Measurements from ENCODE around the gene RBMS1. TPM values are rescaled to one million over a fixed set of nuclear protein-coding genes. Genes with fewer than 3 reads are reported as not detected.

The RBMS1 gene
- total RNA-seq, 3 donors from 2014 or later: 81.3 to 96.2 (median 92.1) TPM

DNA sequence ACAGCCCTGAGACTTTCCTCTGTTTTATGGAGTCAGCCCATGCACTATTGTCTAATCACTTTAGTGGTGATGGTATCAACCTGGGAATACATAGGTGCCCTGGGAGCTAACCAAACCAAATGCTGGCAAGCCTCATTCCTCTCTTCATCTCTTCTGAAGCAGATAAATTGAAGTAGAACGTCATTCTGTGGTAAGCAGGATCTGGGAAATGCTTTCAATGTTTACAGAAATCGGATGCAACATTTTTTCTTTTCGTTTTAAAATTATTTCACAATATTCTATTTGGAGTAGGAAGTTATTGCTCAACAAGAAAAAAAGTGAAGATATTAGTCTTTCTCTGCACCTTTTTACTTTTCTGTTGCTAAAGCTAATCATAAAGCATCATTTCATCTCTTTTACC is 114.2 kb downstream of the RBMS1 start:
- intact Hi-C loops (cut with DNase I; ENCODE audit: low total_unique reads): no loop called here
- no peaks in the 10 kb centered on the region for H3K27me3 ChIP-seq
- H3K4me1 ChIP-seq: peaks cover 16 to 22% of the 10 kb centered on the region in 2 donors
- no peaks in the 10 kb centered on the region for H3K36me3 ChIP-seq
- TF ChIP-seq, protein P1, sequence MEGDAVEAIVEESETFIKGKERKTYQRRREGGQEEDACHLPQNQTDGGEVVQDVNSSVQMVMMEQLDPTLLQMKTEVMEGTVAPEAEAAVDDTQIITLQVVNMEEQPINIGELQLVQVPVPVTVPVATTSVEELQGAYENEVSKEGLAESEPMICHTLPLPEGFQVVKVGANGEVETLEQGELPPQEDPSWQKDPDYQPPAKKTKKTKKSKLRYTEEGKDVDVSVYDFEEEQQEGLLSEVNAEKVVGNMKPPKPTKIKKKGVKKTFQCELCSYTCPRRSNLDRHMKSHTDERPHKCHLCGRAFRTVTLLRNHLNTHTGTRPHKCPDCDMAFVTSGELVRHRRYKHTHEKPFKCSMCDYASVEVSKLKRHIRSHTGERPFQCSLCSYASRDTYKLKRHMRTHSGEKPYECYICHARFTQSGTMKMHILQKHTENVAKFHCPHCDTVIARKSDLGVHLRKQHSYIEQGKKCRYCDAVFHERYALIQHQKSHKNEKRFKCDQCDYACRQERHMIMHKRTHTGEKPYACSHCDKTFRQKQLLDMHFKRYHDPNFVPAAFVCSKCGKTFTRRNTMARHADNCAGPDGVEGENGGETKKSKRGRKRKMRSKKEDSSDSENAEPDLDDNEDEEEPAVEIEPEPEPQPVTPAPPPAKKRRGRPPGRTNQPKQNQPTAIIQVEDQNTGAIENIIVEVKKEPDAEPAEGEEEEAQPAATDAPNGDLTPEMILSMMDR (IDR thresholded peaks at IDR 0.05): no peak
- TF ChIP-seq POLR2AphosphoS5 (IDR thresholded peaks at IDR 0.05): no peak
- no peak for TF ChIP-seq POLR2A (IDR thresholded peaks at IDR 0.05)
- no peak overlapping the region for H3K4me3 ChIP-seq
- H3K27ac ChIP-seq: peak overlapping the region; percentile 60 to 87
- DNase-seq (ENCODE audit: low spot score in 2 of 2): no peak
- H3K9me3 ChIP-seq: no peaks in the 10 kb centered on the region

DNA sequence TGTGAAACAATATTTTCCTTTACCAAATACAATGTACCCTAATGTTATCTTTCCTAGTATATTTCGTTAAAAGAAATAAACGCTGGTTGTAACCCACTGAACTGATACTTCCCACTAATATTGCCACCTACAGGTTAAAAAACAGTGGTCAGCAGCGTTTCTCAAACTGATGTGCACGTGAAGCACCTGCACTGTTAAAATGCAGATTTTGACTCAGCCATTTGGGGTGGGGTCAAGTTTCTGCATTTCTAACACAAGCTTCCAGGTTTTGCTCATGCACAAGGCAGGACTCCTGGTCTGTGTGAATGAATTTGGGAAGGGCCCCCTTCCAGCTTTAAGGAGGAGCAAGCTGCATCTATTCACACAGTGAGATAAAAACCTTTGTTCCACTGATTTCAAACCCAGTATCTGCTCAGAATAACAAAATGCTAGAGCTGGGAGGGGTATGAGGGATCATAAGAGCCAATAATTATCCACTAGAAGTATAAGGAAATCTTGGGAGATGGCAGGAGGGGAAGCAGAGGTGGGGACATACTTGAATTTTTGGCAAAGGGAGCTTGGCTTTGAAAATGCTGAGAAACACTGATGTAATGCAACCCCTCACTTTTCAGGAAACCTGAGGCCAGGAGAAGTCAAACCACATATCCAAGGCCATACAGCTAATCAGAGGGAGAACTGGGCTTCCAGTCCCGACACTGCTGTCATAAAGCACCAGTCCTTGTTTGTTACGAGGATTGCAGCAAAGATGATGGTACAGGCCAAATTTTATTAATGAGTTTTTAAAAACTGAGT is 116.2 kb downstream of the RBMS1 start:
- Histone ChIP-seq H3K27ac (peak overlapping the region; percentile 19 to 60), H3K4me3 (no peak overlapping the region), H3K9me3 (no peaks in the 10 kb centered on the region), H3K27me3 (no peaks in the 10 kb centered on the region), H3K36me3 (no peaks in the 10 kb centered on the region), H3K4me1 (peaks cover 16 to 28% of the 10 kb centered on the region in 2 donors)
- intact Hi-C loops (cut with DNase I; ENCODE audit: low total_unique reads): no loop called here
- no peak for DNase-seq (ENCODE audit: low spot score in 2 of 2)
- no peak for TF ChIP-seq POLR2A (IDR thresholded peaks at IDR 0.05)
- TF ChIP-seq POLR2AphosphoS5 (IDR thresholded peaks at IDR 0.05): no peak
- TF ChIP-seq, protein P1 (IDR thresholded peaks at IDR 0.05): no peak

DNA sequence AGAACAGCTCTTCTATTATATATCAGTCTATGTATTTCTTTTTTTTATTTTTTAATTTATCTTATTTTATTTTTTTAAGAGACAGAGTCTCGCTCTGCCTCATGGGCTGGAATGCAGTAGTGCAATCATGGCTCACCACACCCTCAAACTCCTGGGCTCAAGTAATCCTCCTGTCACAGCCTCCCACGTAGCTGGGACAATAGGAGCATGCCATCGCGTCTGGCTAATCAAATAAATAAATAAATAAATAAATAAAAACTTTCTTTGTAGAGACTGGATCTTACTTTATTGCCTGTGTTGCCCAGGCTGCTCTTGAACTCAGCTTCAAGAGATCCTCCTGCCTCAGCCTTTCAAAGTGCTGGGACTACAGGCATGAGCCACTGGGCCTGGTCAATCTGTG is 117.0 kb downstream of the RBMS1 start:
- peak overlapping the region; percentile 30 for H3K27ac ChIP-seq
- H3K4me1 ChIP-seq: peaks cover 12 to 35% of the 10 kb centered on the region in 2 donors

DNA sequence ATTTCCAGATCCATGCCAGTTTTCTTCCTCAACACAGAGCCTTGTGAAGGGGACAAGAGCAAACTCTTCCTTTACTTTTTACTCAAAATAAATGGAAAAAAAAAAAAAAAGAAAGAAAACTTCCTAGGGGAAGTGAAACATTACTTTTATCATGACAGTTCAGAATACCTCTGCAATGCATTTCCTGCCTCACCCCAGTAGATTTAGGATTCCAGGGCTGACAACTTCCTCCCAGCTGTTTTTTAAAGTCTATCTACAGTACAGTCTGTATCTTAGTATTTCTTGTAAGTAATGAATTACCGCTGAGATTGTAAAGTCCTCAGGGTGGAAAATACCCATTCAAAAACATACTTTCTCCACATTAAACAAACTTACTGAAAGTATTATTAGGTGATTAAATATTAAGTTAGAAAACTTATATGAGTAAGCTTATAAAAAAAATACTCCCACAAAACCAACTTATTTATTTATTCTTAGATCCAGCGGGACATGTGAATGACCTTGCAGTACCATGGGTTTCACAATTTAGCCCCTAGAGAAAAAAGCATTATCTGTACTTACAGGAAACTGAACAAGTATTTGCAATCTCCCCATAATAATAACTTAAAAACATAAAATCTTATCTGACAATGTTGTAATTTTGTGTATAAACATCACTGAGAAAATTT is 117.7 kb downstream of the RBMS1 start:
- intact Hi-C loops (cut with DNase I; ENCODE audit: low total_unique reads): no loop called here
- no peak for TF ChIP-seq POLR2AphosphoS5 (IDR thresholded peaks at IDR 0.05)
- H3K36me3 ChIP-seq: no peaks in the 10 kb centered on the region
- peak overlapping the region in 1 of 2 donors; percentile 30 for H3K27ac ChIP-seq
- no peak overlapping the region for H3K4me3 ChIP-seq
- no peaks in the 10 kb centered on the region for H3K27me3 ChIP-seq
- H3K9me3 ChIP-seq: no peaks in the 10 kb centered on the region
- peaks cover 9 to 36% of the 10 kb centered on the region in 2 donors for H3K4me1 ChIP-seq
- no peak for DNase-seq (ENCODE audit: low spot score in 2 of 2)

More for the DNA sequence above, 117.0 kb downstream of the RBMS1 start:
- TF ChIP-seq POLR2A (IDR thresholded peaks at IDR 0.05) (no peak), POLR2AphosphoS5 (IDR thresholded peaks at IDR 0.05) (no peak)
- TF ChIP-seq, protein P1 (IDR thresholded peaks at IDR 0.05): no peak
- intact Hi-C loops (cut with DNase I; ENCODE audit: low total_unique reads): no loop called here
- Histone ChIP-seq H3K9me3 (no peaks in the 10 kb centered on the region), H3K36me3 (no peaks in the 10 kb centered on the region), H3K27me3 (no peaks in the 10 kb centered on the region), H3K4me3 (no peak overlapping the region)
- no peak for DNase-seq (ENCODE audit: low spot score in 2 of 2)

DNA sequence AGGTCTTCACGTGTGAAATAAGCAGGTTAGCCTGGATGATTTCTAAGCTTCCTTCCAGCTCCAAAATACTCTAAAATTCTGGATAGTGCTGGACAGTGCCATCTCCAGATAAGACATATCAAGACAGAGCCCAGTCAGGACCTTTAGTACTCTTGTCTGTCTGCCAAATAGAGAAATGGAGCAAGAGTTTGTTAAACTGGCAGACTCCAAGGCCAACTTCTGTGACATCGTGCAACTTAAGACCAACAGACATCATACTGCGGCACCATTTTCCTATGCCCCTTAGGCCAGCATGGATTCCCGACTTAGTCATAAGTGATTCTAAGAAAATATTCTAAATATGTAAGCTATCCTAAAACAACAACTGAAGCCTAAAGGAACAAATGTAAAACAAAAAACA is 118.6 kb downstream of the RBMS1 start:
- H3K27ac ChIP-seq: peak overlapping the region in 1 of 2 donors; percentile 60
- no peaks in the 10 kb centered on the region for H3K9me3 ChIP-seq
- no peak for TF ChIP-seq POLR2AphosphoS5 (IDR thresholded peaks at IDR 0.05)
- no peak for TF ChIP-seq POLR2A (IDR thresholded peaks at IDR 0.05)
- TF ChIP-seq, protein P1 (IDR thresholded peaks at IDR 0.05): no peak
- intact Hi-C loops (cut with DNase I; ENCODE audit: low total_unique reads): no loop called here
- DNase-seq (ENCODE audit: low spot score in 2 of 2): no peak
- H3K4me1 ChIP-seq: peaks cover 6 to 37% of the 10 kb centered on the region in 2 donors
- H3K4me3 ChIP-seq: no peak overlapping the region
- no peaks in the 10 kb centered on the region for H3K27me3 ChIP-seq
- no peaks in the 10 kb centered on the region for H3K36me3 ChIP-seq

Data from breast epithelium (tissue), 4 donors.